Ovary (tissue), 9 donors: Measurements from ENCODE around the gene PIK3C2G. TPM values are rescaled to one million over a fixed set of nuclear protein-coding genes. Genes with fewer than 3 reads are reported as not detected.

Source experiments
- DNase-seq, 5 donors: peaks; one replicate each; pipeline ENCODE4 v3.0.0-alpha.2; 2019 to 2020
- H3K27ac ChIP-seq, 2 donors: fragments of 200-600 bp; one replicate each; pipeline versions ENCODE4 v1.5.1 to v1.8.0; 2019 to 2022
- H3K27me3 ChIP-seq: fragments of 200-600 bp; one replicate; pipeline ENCODE4 v1.8.0; 2022
- H3K36me3 ChIP-seq: fragments of 200-600 bp; sonication (generic); one replicate; pipeline ENCODE4 v1.5.1; 2019
- H3K4me1 ChIP-seq: one replicate; pipeline ENCODE4 v1.8.1; 2013; ENCODE audit warnings: mild to moderate bottlenecking, moderate library complexity; ENCODE audit not compliant: insufficient read depth
- H3K4me3 ChIP-seq: fragments of 200-600 bp; sonication (generic); one replicate; pipeline ENCODE4 v1.5.1; 2017
- H3K9me3 ChIP-seq, 2 donors: fragments of 200-600 bp in 1 of 2; sonication (generic) in 1 of 2; one replicate each; pipeline versions ENCODE4 v1.5.1 to v1.8.1; 2013 to 2019; ENCODE audit warnings: mild to moderate bottlenecking in 1 of 2, moderate library complexity in 1 of 2
- EP300 ChIP-seq: sonication (generic); formaldehyde crosslinking; IDR thresholded peaks from one replicate; pipeline ENCODE4 v1.6.1; 2017; ENCODE audit warnings: antibody characterized with exemption
- POLR2A ChIP-seq: fragments of 450-650 bp; IDR thresholded peaks from one replicate; pipeline ENCODE4 v1.6.1; 2017; ENCODE audit warnings: antibody characterized with exemption, mild to moderate bottlenecking, moderate library complexity
- WGBS, 3 donors: extraction: QIAGEN DNeasy Blood & Tissue Kit in 1 of 3; methylation state at CpG; one replicate each; pipeline versions ENCODE4 v1.1.5 to v1.1.7; 2013 to 2017; 5-methylcytosine and 5-hydroxymethylcytosine counted together
- intact Hi-C, 4 donors: fragments of 100-400 bp; cut with DNase I; formaldehyde crosslinking; loops; one replicate each; pipeline versions ENCODE4 v1.11.0 to v1.15.1; 2022 to 2023
- polyA plus RNA-seq, 2 donors: library from polyadenylated mRNA; stranded (reverse); fragments of 200-250 nt in 1 of 2; fragments of 350-450 nt in 1 of 2; fragmentation: Illumina TruSeq in 1 of 2; extraction: RNeasy Lipid Tissue Mini Kit (QIAGEN cat#74804) in 1 of 2; gene quantifications; one replicate each; pipeline ENCODE4 v1.2.3, GENCODE V29; 2013 to 2014
- total RNA-seq, 7 donors: library from RNA; depleted of rRNA in 2 of 7; stranded (reverse); fragments of >200 nt in 2 of 7; fragmentation: NEBNext Ultra II Directional in 3 of 7; extraction: Animal tissue kit (Norgen Biotek cat#: 25700) in 3 of 7; gene quantifications; one replicate each; pipeline versions ENCODE4 v1.1.0 to v1.2.4, GENCODE V29; 2016 to 2023
- TF ChIP-seq, protein P1 (sequence below), 3 donors: fragments of 450-650 bp in 2 of 3; fragments of 200-600 bp in 1 of 3; IDR thresholded peaks; one replicate each; pipeline versions ENCODE4 v1.5.1 to v1.8.0; 2016 to 2022; ENCODE audit warnings: antibody characterized with exemption in 3 of 3, mild to moderate bottlenecking in 1 of 3
- donor health status: DM: no; HTN: no; CAD: no; lungs with moderate emphysema.
- donor health status: DM: no; HTN: no; CAD: no.
- donor health status: Bipolar disorder and iron deficiency.
- donor health status: DM: yes; HTN: yes; CAD: no.
- donor health status: DM: no; HTN: no; CAD: no.
- donor health status: DM: yes; HTN: yes; CAD: no.

The PIK3C2G gene
- total and polyA plus RNA-seq, 9 donors = 0.02 to 1.6 (median 0.07) TPM; not detected in 4

DNA sequence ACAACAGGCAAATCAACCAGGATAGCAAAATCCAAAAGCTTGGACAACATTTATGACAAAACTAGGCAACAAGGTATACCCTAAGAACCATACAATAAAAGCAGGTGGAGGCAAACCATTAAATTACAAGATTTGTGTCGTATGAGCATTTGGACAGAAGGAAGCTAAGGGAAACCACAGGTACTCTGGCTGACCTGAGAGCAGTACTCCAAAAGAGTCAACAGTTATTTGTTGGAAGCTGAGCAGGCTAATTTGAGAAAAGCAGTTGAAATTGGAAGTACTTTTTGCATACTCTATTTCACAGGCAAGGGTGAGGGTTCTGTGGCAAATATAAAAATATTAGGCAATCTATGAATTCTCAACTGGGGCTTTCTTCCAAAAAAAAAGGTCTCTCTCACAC lies 297.9 kb downstream of the PIK3C2G start:
- Histone ChIP-seq H3K4me3 (no peak overlapping the region), H3K36me3 (no peaks in the 10 kb centered on the region), H3K27me3 (no peaks in the 10 kb centered on the region), H3K27ac (no peak overlapping the region), H3K4me1 (peaks cover 2% of the 10 kb centered on the region), H3K9me3 (no peaks in the 10 kb centered on the region)
- intact Hi-C loops = no loop called here
- DNase-seq = no peak
- 80 to 91% (median 84%) methylated on average over 1 of the region's 1 CpG for WGBS, 3 donors
- TF ChIP-seq POLR2A = no peak
- TF ChIP-seq EP300 = no peak
- TF ChIP-seq, protein P1, sequence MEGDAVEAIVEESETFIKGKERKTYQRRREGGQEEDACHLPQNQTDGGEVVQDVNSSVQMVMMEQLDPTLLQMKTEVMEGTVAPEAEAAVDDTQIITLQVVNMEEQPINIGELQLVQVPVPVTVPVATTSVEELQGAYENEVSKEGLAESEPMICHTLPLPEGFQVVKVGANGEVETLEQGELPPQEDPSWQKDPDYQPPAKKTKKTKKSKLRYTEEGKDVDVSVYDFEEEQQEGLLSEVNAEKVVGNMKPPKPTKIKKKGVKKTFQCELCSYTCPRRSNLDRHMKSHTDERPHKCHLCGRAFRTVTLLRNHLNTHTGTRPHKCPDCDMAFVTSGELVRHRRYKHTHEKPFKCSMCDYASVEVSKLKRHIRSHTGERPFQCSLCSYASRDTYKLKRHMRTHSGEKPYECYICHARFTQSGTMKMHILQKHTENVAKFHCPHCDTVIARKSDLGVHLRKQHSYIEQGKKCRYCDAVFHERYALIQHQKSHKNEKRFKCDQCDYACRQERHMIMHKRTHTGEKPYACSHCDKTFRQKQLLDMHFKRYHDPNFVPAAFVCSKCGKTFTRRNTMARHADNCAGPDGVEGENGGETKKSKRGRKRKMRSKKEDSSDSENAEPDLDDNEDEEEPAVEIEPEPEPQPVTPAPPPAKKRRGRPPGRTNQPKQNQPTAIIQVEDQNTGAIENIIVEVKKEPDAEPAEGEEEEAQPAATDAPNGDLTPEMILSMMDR (IDR thresholded peaks at IDR 0.05) = no peak

DNA sequence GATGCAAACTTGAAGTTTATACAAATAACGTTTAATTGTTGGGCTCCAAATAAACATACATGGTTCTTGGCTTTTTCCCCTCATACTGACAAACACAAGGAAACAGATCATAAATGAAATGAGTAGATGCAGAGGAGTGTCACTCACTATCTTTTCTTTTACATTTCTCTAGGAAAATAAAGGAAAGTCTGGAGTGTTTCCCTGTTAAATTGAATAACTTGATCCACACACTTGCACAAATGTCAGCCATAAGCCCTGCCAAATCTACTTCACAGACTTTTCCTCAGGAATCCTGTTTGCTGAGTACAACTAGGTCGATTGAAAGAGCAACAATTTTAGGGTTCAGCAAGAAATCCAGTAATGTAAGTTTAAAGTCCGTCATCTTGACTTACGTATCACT lies 301.2 kb downstream of the PIK3C2G start:
- Histone ChIP-seq H3K27ac (peak overlapping the region in 1 of 2 donors; percentile 19), H3K9me3 (no peaks in the 10 kb centered on the region), H3K4me3 (no peak overlapping the region), H3K27me3 (no peaks in the 10 kb centered on the region), H3K36me3 (no peaks in the 10 kb centered on the region), H3K4me1 (peaks cover 2% of the 10 kb centered on the region)
- 23 to 32% (median 28%) methylated on average over 4 of the region's 4 CpGs for WGBS, 3 donors
- TF ChIP-seq EP300 = no peak
- TF ChIP-seq, protein P1 (IDR thresholded peaks at IDR 0.05) = no peak
- no peak for TF ChIP-seq POLR2A
- intact Hi-C loops = no loop called here
- no peak for DNase-seq

DNA sequence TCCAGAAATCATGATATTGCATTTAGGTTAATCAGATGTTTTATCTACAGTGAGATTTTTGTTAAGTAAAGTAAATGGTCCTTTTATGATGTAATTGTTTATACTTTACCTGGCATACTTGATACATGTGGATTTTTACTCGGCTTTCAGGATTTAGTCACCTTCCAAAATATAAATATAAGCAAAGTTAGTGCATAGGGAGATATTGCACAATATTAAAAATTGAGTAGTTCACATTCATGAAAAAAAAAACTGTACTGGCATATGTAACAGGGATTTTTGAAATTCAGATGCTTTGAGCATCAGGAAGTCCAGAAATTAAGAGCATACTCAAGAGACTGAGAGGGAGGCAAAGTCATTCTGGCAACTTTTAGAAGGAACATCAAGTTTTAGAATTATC lies 303.0 kb downstream of the PIK3C2G start:
- peaks cover 5% of the 10 kb centered on the region for H3K4me1 ChIP-seq
- no peaks in the 10 kb centered on the region for H3K27me3 ChIP-seq
- TF ChIP-seq, protein P1 (IDR thresholded peaks at IDR 0.05) = no peak
- TF ChIP-seq EP300 (no peak), POLR2A (no peak)
- H3K4me3 ChIP-seq = no peak overlapping the region
- no peaks in the 10 kb centered on the region for H3K9me3 ChIP-seq
- 71 to 81% (median 79%) methylated on average over 1 of the region's 1 CpG for WGBS, 3 donors
- no peak for DNase-seq
- H3K27ac ChIP-seq = no peak overlapping the region
- intact Hi-C loops = no loop called here
- H3K36me3 ChIP-seq = no peaks in the 10 kb centered on the region

DNA sequence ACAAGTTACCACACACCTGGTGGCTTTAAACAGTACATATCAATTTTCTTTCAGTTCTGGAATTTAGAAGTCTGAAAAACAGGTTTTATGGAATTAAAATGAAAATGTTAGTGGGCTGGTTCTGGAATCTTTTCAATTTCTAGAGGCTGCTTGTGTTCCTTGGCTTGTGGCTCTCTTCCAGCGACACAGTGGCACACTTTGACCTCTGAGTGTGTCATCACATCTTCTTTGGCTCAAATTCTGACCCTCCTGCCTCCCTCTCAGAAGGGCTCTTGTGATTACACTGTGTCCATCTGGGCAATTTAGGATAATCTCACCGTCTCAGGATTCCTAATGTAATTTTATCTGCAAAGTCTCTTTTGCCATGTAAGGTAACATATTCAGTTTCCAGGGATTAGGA lies 306.5 kb downstream of the PIK3C2G start:
- H3K4me1 ChIP-seq = peaks cover 5% of the 10 kb centered on the region
- H3K36me3 ChIP-seq = no peaks in the 10 kb centered on the region
- peak in 4 of 5 donors; percentile 18 to 48 (median 29) for DNase-seq
- intact Hi-C loops = no loop called here
- 16 to 38% (median 25%) methylated on average over 2 of the region's 2 CpGs for WGBS, 3 donors
- no peaks in the 10 kb centered on the region for H3K9me3 ChIP-seq
- no peak overlapping the region for H3K4me3 ChIP-seq
- TF ChIP-seq POLR2A = no peak
- no peak for TF ChIP-seq EP300
- TF ChIP-seq, protein P1 (IDR thresholded peaks at IDR 0.05) = no peak
- no peaks in the 10 kb centered on the region for H3K27me3 ChIP-seq
- no peak overlapping the region for H3K27ac ChIP-seq
